SK-N-SH (cell line): ENCODE measurements around the gene ARL6IP4. TPM values are rescaled to one million over a fixed set of nuclear protein-coding genes. Genes with fewer than 3 reads are reported as not detected.

ENCODE experiments used
- CTCF ChIA-PET: fragments of 300-600, 350-600 bp; formaldehyde crosslinking; extraction: SDS; loops from one replicate; lab custom pipeline; 2021; lab: Yijun Ruan, JAX
- POLR2A ChIA-PET: fragments of 350-600 bp; sonication (Branson Sonifier 250); formaldehyde crosslinking; extraction: SDS; loops from one replicate; lab custom pipeline; 2020; ENCODE audit warnings: antibody characterized with exemption, inconsistent platforms; lab: Yijun Ruan, JAX
- DNase-seq: peaks from one replicate; pipeline ENCODE4 v3.0.0; 2012
- H2AFZ ChIP-seq: fragments of 200-600 bp; sonication (generic); 2 replicates; pipeline ENCODE4 v1.8.1; 2016; ENCODE audit warnings: antibody characterized with exemption, mild to moderate bottlenecking, low read depth
- H3F3A ChIP-seq: fragments of 200-600 bp; sonication (generic); replicated peaks from 2 replicates; pipeline ENCODE3; 2016; ENCODE audit warnings: antibody characterized with exemption, mild to moderate bottlenecking; ENCODE audit not compliant: insufficient read depth
- H3K27ac ChIP-seq, 2 experiments: fragments of 200-500 bp in 1 of 2; fragments of 200-600 bp in 1 of 2; sonication (Bioruptor generic) in 1 of 2; sonication (generic), shearing (Covaris generic) in 1 of 2; 2 replicates each; pipeline versions ENCODE4 v1.5.1 to v1.6.1; 2014 to 2016; ENCODE audit warnings: low read depth in 2 of 2, inconsistent platforms in 1 of 2, low read length in 1 of 2, mild to moderate bottlenecking in 1 of 2, mixed read lengths in 1 of 2
- H3K27me3 ChIP-seq: fragments of 200-600 bp; sonication (generic), shearing (Covaris generic); 2 replicates; pipeline ENCODE4 v1.6.1; 2016; ENCODE audit warnings: mixed run types; ENCODE audit not compliant: insufficient read depth
- H3K36me3 ChIP-seq, 2 experiments: fragments of 200-500 bp in 1 of 2; fragments of 200-600 bp in 1 of 2; sonication (Bioruptor generic) in 1 of 2; sonication (generic) in 1 of 2; replicated peaks in 1 of 2; 2 replicates each; pipeline versions ENCODE3 to v1.5.1; 2014 to 2016; ENCODE audit warnings: low read length in 1 of 2, mild to moderate bottlenecking in 1 of 2; ENCODE audit not compliant: insufficient read depth in 2 of 2, control insufficient read depth in 1 of 2
- H3K4me1 ChIP-seq, 2 experiments: fragments of 200-500 bp in 1 of 2; fragments of 200-600 bp in 1 of 2; sonication (Bioruptor generic) in 1 of 2; sonication (generic), shearing (Covaris generic) in 1 of 2; 2 replicates each; pipeline versions ENCODE4 v1.5.1 to v1.6.1; 2014 to 2016; ENCODE audit warnings: low read depth in 1 of 2, low read length in 1 of 2, mixed run types in 1 of 2; ENCODE audit not compliant: insufficient read depth in 2 of 2, control insufficient read depth in 1 of 2
- H3K4me2 ChIP-seq: fragments of 200-600 bp; sonication (generic), shearing (Covaris generic); 2 replicates; pipeline ENCODE4 v1.6.1; 2017; ENCODE audit warnings: mixed run types
- H3K4me3 ChIP-seq, 2 experiments: fragments of 200-500 bp in 1 of 2; fragments of 200-600 bp in 1 of 2; sonication (Bioruptor generic) in 1 of 2; sonication (generic), shearing (Covaris generic) in 1 of 2; 2 replicates each; pipeline versions ENCODE4 v1.5.1 to v1.8.1; 2014 to 2016; ENCODE audit warnings: low read depth in 2 of 2, inconsistent platforms in 1 of 2, low read length in 1 of 2, mild to moderate bottlenecking in 1 of 2, mixed read lengths in 1 of 2, moderate library complexity in 1 of 2
- H3K79me2 ChIP-seq: fragments of 200-600 bp; sonication (generic); 2 replicates; pipeline ENCODE4 v1.8.1; 2017; ENCODE audit warnings: mild to moderate bottlenecking; ENCODE audit not compliant: insufficient read depth
- H3K9ac ChIP-seq: fragments of 200-600 bp; sonication (generic); 2 replicates; pipeline ENCODE4 v1.6.1; 2017; ENCODE audit warnings: mixed run types
- H3K9me2 ChIP-seq: fragments of 200-600 bp; sonication (generic); 2 replicates; pipeline ENCODE4 v1.6.1; 2017; ENCODE audit warnings: mixed run types
- H3K9me3 ChIP-seq: fragments of 200-600 bp; sonication (generic); 2 replicates; pipeline ENCODE4 v1.6.1; 2017; ENCODE audit warnings: mixed run types, mild to moderate bottlenecking, moderate library complexity
- H4K20me1 ChIP-seq: fragments of 200-600 bp; sonication (generic); 2 replicates; pipeline ENCODE4 v1.6.1; 2017; ENCODE audit warnings: mild to moderate bottlenecking, mixed run types; ENCODE audit not compliant: insufficient read depth
- EP300 ChIP-seq, 2 experiments: IDR thresholded peaks; 2 replicates each; pipeline versions ENCODE4 v1.4.0 to v1.6.1; 2012; ENCODE audit warnings: borderline replicate concordance in 1 of 2, low read depth in 1 of 2, low read length in 1 of 2
- EZH2phosphoT487 ChIP-seq: fragments of 200-600 bp; sonication (generic); IDR thresholded peaks from 2 replicates; pipeline ENCODE4 v1.6.1; 2017; ENCODE audit warnings: low read depth, mixed run types, mild to moderate bottlenecking, antibody characterized with exemption, moderate library complexity, borderline replicate concordance
- GATA2 ChIP-seq: sonication (generic); formaldehyde crosslinking; IDR thresholded peaks from 2 replicates; pipeline ENCODE4 v1.5.0; 2020; ENCODE audit warnings: mild to moderate bottlenecking, missing genetic modification reagents
- JUND ChIP-seq: IDR thresholded peaks from 2 replicates; pipeline ENCODE4 v1.4.0; 2012
- MEF2A ChIP-seq: IDR thresholded peaks from 2 replicates; pipeline ENCODE4 v1.4.0; 2012; ENCODE audit warnings: low read depth, borderline replicate concordance
- MXI1 ChIP-seq: IDR thresholded peaks from 2 replicates; pipeline ENCODE4 v1.6.1; 2012; ENCODE audit warnings: mild to moderate bottlenecking, low read depth, low read length, improper control_type of control experiment
- NFIC ChIP-seq: IDR thresholded peaks from 2 replicates; pipeline ENCODE4 v1.4.0; 2012; ENCODE audit warnings: borderline replicate concordance
- NRF1 ChIP-seq: IDR thresholded peaks from 2 replicates; pipeline ENCODE4 v1.6.1; 2012; ENCODE audit warnings: low read depth, mild to moderate bottlenecking, low read length
- RAD21 ChIP-seq: IDR thresholded peaks from 2 replicates; pipeline ENCODE4 v1.6.1; 2012; ENCODE audit warnings: mild to moderate bottlenecking, low read length
- RXRA ChIP-seq: IDR thresholded peaks from 2 replicates; pipeline ENCODE4 v1.4.0; 2012; ENCODE audit warnings: low read depth, mild to moderate bottlenecking, borderline replicate concordance
- SIN3A ChIP-seq: IDR thresholded peaks from 2 replicates; pipeline ENCODE4 v1.6.1; 2012; ENCODE audit warnings: low read depth, mild to moderate bottlenecking, low read length, moderate library complexity, borderline replicate concordance
- TEAD4 ChIP-seq: IDR thresholded peaks from 2 replicates; pipeline ENCODE4 v1.4.0; 2012; ENCODE audit warnings: mild to moderate bottlenecking, borderline replicate concordance; ENCODE audit not compliant: insufficient read depth
- YY1 ChIP-seq: IDR thresholded peaks from 2 replicates; pipeline ENCODE4 v1.4.0; 2012; ENCODE audit warnings: low read depth, mild to moderate bottlenecking
- whole genome bisulfite sequencing: methylation state at CpG from one replicate; pipeline ENCODE4 v1.1.6; 2017; ENCODE audit warnings: low lambda C conversion rate; 5-methylcytosine and 5-hydroxymethylcytosine counted together
- polyA plus RNA-seq, 3 experiments: library from polyadenylated mRNA; depleted of rRNA; stranded (reverse); fragments of >200 nt; gene quantifications; 2 replicates each; pipeline ENCODE4 v1.2.3, GENCODE V29; 2012
- TF ChIP-seq, protein P1 (sequence below): fragments of 150-350 bp; IDR thresholded peaks from 2 replicates; pipeline ENCODE4 v1.6.1; 2017; ENCODE audit warnings: antibody characterized with exemption, low read length, low read depth, borderline replicate concordance
- TF ChIP-seq, protein P2 (sequence below): fragments of 150-350 bp; IDR thresholded peaks from 2 replicates; pipeline ENCODE4 v1.6.1; 2016; ENCODE audit warnings: mild to moderate bottlenecking, low read depth, low read length
- TF ChIP-seq, protein P3 (sequence below): IDR thresholded peaks from 2 replicates; pipeline ENCODE4 v1.4.0; 2012; ENCODE audit warnings: low read depth
- TF ChIP-seq, protein P4 (sequence below): IDR thresholded peaks from 2 replicates; pipeline ENCODE4 v1.6.1; 2012; ENCODE audit warnings: mild to moderate bottlenecking, low read depth, low read length, moderate library complexity

The ARL6IP4 gene
- polyA plus RNA-seq, 1 of the 3 experiments (the other 2 are of a cell fraction), result 370 TPM

DNA sequence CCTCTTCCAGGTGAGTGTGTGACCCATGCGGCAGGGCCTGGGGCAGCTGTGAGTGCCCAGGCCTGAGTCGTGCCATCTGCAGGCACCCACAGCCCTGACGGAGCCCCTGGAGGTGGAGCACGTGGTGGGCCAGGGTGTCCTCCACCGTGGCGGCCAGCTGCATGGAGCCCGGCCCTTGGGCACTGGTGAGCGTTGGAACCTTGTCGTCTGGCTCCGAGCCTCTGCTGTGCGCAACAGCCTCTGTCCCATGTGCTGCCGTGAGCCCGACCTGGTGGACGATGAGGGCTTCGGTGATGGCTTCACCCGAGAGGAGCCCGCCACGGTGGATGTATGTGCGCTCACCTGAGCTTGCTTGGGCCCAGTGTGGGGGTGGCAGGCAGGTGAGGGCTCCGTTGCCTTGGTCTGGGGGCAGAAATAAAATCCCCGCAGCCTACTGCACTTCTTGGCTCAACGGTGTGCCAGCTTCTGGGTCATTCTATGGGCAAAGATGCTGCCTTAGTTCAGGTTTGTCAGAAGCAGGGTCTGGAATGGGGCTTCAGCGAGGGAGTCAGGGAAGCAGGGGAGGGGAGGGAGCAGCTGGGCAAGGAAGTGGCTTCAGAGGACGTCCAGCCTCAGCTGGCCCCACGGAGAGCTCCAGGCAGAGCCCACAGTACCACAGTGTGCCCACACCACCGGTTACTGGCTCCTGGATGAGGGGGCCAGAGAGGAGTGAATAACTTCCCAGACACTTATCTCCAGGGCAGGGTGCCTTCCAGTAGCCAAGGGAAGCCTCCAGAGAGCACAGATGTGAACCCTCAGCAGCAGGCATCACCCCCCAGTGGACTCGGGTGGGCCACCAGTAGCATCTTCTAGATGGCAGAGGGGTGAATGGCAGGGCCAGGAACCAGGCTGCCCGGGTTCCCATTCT lies 1.2 kb upstream of the ARL6IP4 start:
- ChIA-PET CTCF (interaction anchor here (0.6 to 5.0 kb wide), 3 partner anchors 9 to 259 kb away, joined by 4 to 25 read pairs (median 5); no protein-coding TSS in a partner anchor), POLR2A (interaction anchor here (0.7 to 2.0 kb wide), 4 partner anchors 10 to 254 kb away, joined by 3 to 6 read pairs (median 4); partner anchors contain the start of genes MPHOSPH9 and MTRFR)
- peak overlapping the region; percentile 51 to 76; a peak in 2 of 4 replicates for H3K27ac ChIP-seq
- H3K4me2 ChIP-seq, result peak overlapping the region; percentile 96
- H3K9ac ChIP-seq, result peak overlapping the region; percentile 92
- H4K20me1 ChIP-seq, result peaks cover 10% of the 10 kb centered on the region; the same call in 1 of the 2 replicates
- peak; percentile 48 for DNase-seq
- WGBS, result 80% methylated on average over 25 of the region's 28 CpGs
- H2AFZ ChIP-seq, result 0 out of 2 replicates have a peak overlapping the region, but pooled peaks have one; percentile 45
- peaks cover 0 to 22% of the 10 kb centered on the region in 2 experiments for H3K36me3 ChIP-seq
- H3K4me1 ChIP-seq, result peaks cover 13 to 46% of the 10 kb centered on the region in 2 experiments; a peak in 3 of 4 replicates
- H3F3A ChIP-seq, result peaks cover 3% of the 10 kb centered on the region
- H3K4me3 ChIP-seq, result peak overlapping the region; percentile 96
- no peaks in the 10 kb centered on the region for H3K9me2 ChIP-seq
- H3K9me3 ChIP-seq, result no peaks in the 10 kb centered on the region
- peaks cover 79% of the 10 kb centered on the region for H3K79me2 ChIP-seq
- no peaks in the 10 kb centered on the region for H3K27me3 ChIP-seq
- TF ChIP-seq GATA2 (no peak), MXI1 (no peak), TEAD4 (no peak), EP300 (IDR thresholded peaks at IDR 0.05; ENCODE audit: borderline replicate concordance in 1 of 2, low read depth in 1 of 2, low read length in 1 of 2) (no peak), SIN3A (no peak), RAD21 (no peak), EZH2phosphoT487 (no peak), YY1 (no peak), NFIC (no peak), JUND (no peak), RXRA (no peak), NRF1 (no peak), MEF2A (no peak)
- TF ChIP-seq, protein P1, sequence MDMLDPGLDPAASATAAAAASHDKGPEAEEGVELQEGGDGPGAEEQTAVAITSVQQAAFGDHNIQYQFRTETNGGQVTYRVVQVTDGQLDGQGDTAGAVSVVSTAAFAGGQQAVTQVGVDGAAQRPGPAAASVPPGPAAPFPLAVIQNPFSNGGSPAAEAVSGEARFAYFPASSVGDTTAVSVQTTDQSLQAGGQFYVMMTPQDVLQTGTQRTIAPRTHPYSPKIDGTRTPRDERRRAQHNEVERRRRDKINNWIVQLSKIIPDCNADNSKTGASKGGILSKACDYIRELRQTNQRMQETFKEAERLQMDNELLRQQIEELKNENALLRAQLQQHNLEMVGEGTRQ, result no peak
- TF ChIP-seq, protein P2, sequence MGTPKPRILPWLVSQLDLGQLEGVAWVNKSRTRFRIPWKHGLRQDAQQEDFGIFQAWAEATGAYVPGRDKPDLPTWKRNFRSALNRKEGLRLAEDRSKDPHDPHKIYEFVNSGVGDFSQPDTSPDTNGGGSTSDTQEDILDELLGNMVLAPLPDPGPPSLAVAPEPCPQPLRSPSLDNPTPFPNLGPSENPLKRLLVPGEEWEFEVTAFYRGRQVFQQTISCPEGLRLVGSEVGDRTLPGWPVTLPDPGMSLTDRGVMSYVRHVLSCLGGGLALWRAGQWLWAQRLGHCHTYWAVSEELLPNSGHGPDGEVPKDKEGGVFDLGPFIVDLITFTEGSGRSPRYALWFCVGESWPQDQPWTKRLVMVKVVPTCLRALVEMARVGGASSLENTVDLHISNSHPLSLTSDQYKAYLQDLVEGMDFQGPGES, result no peak
- TF ChIP-seq, protein P3, sequence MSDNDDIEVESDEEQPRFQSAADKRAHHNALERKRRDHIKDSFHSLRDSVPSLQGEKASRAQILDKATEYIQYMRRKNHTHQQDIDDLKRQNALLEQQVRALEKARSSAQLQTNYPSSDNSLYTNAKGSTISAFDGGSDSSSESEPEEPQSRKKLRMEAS, result no peak
- TF ChIP-seq, protein P4, sequence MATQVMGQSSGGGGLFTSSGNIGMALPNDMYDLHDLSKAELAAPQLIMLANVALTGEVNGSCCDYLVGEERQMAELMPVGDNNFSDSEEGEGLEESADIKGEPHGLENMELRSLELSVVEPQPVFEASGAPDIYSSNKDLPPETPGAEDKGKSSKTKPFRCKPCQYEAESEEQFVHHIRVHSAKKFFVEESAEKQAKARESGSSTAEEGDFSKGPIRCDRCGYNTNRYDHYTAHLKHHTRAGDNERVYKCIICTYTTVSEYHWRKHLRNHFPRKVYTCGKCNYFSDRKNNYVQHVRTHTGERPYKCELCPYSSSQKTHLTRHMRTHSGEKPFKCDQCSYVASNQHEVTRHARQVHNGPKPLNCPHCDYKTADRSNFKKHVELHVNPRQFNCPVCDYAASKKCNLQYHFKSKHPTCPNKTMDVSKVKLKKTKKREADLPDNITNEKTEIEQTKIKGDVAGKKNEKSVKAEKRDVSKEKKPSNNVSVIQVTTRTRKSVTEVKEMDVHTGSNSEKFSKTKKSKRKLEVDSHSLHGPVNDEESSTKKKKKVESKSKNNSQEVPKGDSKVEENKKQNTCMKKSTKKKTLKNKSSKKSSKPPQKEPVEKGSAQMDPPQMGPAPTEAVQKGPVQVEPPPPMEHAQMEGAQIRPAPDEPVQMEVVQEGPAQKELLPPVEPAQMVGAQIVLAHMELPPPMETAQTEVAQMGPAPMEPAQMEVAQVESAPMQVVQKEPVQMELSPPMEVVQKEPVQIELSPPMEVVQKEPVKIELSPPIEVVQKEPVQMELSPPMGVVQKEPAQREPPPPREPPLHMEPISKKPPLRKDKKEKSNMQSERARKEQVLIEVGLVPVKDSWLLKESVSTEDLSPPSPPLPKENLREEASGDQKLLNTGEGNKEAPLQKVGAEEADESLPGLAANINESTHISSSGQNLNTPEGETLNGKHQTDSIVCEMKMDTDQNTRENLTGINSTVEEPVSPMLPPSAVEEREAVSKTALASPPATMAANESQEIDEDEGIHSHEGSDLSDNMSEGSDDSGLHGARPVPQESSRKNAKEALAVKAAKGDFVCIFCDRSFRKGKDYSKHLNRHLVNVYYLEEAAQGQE, result no peak
